Vagina (tissue), 2 donors: ENCODE data around the gene OS9.

Experiments used
- CTCF ChIP-seq, 3 experiments: fragments of 450-650 bp in 2 of 3; fragments of 200-600 bp in 1 of 3; sonication (generic) in 1 of 3; IDR thresholded peaks; one replicate each; pipeline ENCODE4 v1.5.1; 2017 to 2019; ENCODE audit warnings: antibody characterized with exemption in 3 of 3, mild to moderate bottlenecking in 2 of 3, moderate library complexity in 2 of 3
- POLR2A ChIP-seq, 2 donors: fragments of 450-650 bp; IDR thresholded peaks; one replicate each; pipeline ENCODE4 v1.6.1; 2017; ENCODE audit warnings: antibody characterized with exemption in 2 of 2, mild to moderate bottlenecking in 2 of 2, moderate library complexity in 2 of 2

GRCh38 chr12:57692500-57692899 is 1.4 kb upstream of the OS9 start:
- TF ChIP-seq CTCF (IDR thresholded peaks at IDR 0.05) (no peak), POLR2A (IDR thresholded peaks at IDR 0.05) (no peak)
